Calu3 (cell line): ENCODE data around the gene PLA2G6. TPM values are rescaled to one million over a fixed set of nuclear protein-coding genes. Genes with fewer than 3 reads are reported as not detected.

Experiments used
- BruUV-seq: library from RNA; stranded (reverse); fragments of 400-500 nt; replicated peaks from 2 replicates; lab custom pipeline; 2021; lab: Mats Ljungman, UMichigan
- CTCF ChIA-PET: fragments of 300-600 bp; sonication (Branson Sonifier 250); formaldehyde crosslinking; loops from one replicate; lab custom pipeline; 2022; ENCODE audit warnings: antibody characterized with exemption; lab: Charles Lee
- DNase-seq: peaks from one replicate; pipeline ENCODE4 v3.0.0; 2022
- H3K27ac Mint-ChIP-seq: one replicate; pipeline ENCODE4 v1.8.0; 2022; ENCODE audit warnings: mixed read lengths; ENCODE audit not compliant: unreplicated experiment
- H3K27me3 Mint-ChIP-seq: one replicate; pipeline ENCODE4 v1.8.0; 2022; ENCODE audit warnings: mixed read lengths; ENCODE audit not compliant: unreplicated experiment
- H3K36me3 Mint-ChIP-seq: one replicate; pipeline ENCODE4 v1.8.0; 2022; ENCODE audit warnings: mild to moderate bottlenecking, moderate library complexity, mixed read lengths; ENCODE audit not compliant: insufficient read depth, unreplicated experiment
- H3K4me1 Mint-ChIP-seq: one replicate; pipeline ENCODE4 v1.8.0; 2022; ENCODE audit warnings: mild to moderate bottlenecking, low read depth, mixed read lengths; ENCODE audit not compliant: unreplicated experiment
- H3K4me3 Mint-ChIP-seq: one replicate; pipeline ENCODE4 v1.8.0; 2022; ENCODE audit warnings: mild to moderate bottlenecking, low read depth, moderate library complexity, mixed read lengths; ENCODE audit not compliant: unreplicated experiment
- H3K9me3 Mint-ChIP-seq: one replicate; pipeline ENCODE4 v1.8.0; 2022; ENCODE audit warnings: low read depth, mixed read lengths; ENCODE audit not compliant: unreplicated experiment
- intact Hi-C: fragments of 100-400 bp; cut with micrococcal nuclease; formaldehyde crosslinking; loops from one replicate; pipeline ENCODE4 v1.10.0; 2022; ENCODE audit not compliant: unreplicated experiment
- total RNA-seq: library from RNA; stranded (reverse); gene quantifications from 2 replicates; pipeline ENCODE4 v1.2.3, GENCODE V29; 2022
- TF ChIP-seq, protein P1 (sequence below): fragments of 200-600 bp; IDR thresholded peaks from one replicate; pipeline ENCODE4 v1.8.0; 2022; ENCODE audit warnings: antibody characterized with exemption; ENCODE audit not compliant: unreplicated experiment

PLA2G6 gene
- total RNA-seq, 1 experiment from 2014 or later: 43.5 TPM

- no peaks in the 10 kb centered on the region for H3K27me3 Mint-ChIP-seq
- DNase-seq: no peak
- no TSS peak for BruUV-seq
- CTCF ChIA-PET: interaction anchor here (0.6 kb wide), 1 partner anchor 12 kb away, joined by 6 read pairs; no protein-coding TSS in a partner anchor
- TF ChIP-seq, protein P1, sequence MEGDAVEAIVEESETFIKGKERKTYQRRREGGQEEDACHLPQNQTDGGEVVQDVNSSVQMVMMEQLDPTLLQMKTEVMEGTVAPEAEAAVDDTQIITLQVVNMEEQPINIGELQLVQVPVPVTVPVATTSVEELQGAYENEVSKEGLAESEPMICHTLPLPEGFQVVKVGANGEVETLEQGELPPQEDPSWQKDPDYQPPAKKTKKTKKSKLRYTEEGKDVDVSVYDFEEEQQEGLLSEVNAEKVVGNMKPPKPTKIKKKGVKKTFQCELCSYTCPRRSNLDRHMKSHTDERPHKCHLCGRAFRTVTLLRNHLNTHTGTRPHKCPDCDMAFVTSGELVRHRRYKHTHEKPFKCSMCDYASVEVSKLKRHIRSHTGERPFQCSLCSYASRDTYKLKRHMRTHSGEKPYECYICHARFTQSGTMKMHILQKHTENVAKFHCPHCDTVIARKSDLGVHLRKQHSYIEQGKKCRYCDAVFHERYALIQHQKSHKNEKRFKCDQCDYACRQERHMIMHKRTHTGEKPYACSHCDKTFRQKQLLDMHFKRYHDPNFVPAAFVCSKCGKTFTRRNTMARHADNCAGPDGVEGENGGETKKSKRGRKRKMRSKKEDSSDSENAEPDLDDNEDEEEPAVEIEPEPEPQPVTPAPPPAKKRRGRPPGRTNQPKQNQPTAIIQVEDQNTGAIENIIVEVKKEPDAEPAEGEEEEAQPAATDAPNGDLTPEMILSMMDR: no peak
- H3K4me3 Mint-ChIP-seq: peak overlapping the region; percentile 17
- H3K4me1 Mint-ChIP-seq: peaks cover 67% of the 10 kb centered on the region
- peak overlapping the region; percentile 95 for H3K27ac Mint-ChIP-seq
- peaks cover 30% of the 10 kb centered on the region for H3K36me3 Mint-ChIP-seq
- H3K9me3 Mint-ChIP-seq: no peaks in the 10 kb centered on the region
- intact Hi-C loops: no loop called here
Observed at GRCh38 chr22:38173641-38173906, 8.1 kb downstream of the PLA2G6 start.

GRCh38 chr22:38172832-38173640 lies 8.6 kb downstream of the PLA2G6 start:
- Mint-ChIP-seq H3K4me3 (peak overlapping the region; percentile 17), H3K9me3 (no peaks in the 10 kb centered on the region), H3K27me3 (no peaks in the 10 kb centered on the region), H3K36me3 (peaks cover 28% of the 10 kb centered on the region), H3K4me1 (peaks cover 67% of the 10 kb centered on the region), H3K27ac (peak overlapping the region; percentile 95)
- DNase-seq: peak; percentile 89
- BruUV-seq: no TSS peak
- intact Hi-C loops: no loop called here
- TF ChIP-seq, protein P1: no peak
- CTCF ChIA-PET: interaction anchor here (0.6 kb wide), 1 partner anchor 11 kb away, joined by 6 read pairs; no protein-coding TSS in a partner anchor

DNA sequence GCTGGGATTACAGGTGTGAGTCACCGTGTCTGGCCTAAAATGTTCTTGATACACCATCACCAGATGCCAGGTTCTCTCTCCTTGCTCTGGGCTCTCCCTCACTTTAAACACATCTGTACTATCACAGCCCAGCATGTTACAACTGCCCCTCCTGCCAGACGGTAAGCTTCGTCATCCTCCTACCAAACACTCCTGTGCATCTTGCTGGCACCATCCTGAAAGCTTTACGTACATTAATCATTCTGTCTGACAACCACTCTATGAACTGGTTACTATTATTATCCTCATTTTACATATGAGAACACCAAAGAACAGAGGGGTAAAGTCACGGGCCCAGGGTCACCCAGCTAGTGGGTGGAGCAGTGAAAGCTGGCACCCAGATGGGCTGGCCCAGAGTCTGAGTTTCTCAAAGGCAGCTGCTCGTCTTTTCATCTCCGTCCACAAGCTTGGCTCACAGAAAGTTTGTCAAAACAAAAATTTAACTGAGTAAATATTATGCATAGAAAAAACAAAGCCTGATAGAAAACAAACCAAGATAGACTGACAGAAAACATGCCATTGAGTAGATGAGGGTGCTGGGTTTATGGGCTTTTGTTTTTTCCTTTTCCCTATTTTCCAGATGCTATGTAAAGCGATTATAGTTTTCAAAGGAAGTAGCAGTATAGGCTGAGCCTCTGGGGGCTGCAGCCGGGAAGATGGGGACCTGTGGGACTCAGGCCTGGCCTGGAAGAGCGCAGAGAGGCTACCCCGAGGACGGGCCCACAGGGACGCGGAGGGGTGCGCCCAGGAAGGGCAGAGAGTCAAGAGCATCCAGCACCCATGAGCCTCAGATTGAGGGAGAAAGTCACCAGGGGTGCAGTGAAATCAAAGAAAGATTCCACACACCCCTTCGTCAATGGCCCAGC lies 9.5 kb downstream of the PLA2G6 start:
- H3K4me3 Mint-ChIP-seq: peak overlapping the region; percentile 17
- TF ChIP-seq, protein P1: no peak
- BruUV-seq: no TSS peak
- CTCF ChIA-PET: no interaction called here
- intact Hi-C loops: no loop called here
- H3K27me3 Mint-ChIP-seq: no peaks in the 10 kb centered on the region
- H3K9me3 Mint-ChIP-seq: no peaks in the 10 kb centered on the region
- DNase-seq: no peak
- H3K36me3 Mint-ChIP-seq: peaks cover 29% of the 10 kb centered on the region
- peak overlapping the region; percentile 95 for H3K27ac Mint-ChIP-seq
- H3K4me1 Mint-ChIP-seq: peaks cover 65% of the 10 kb centered on the region

DNA sequence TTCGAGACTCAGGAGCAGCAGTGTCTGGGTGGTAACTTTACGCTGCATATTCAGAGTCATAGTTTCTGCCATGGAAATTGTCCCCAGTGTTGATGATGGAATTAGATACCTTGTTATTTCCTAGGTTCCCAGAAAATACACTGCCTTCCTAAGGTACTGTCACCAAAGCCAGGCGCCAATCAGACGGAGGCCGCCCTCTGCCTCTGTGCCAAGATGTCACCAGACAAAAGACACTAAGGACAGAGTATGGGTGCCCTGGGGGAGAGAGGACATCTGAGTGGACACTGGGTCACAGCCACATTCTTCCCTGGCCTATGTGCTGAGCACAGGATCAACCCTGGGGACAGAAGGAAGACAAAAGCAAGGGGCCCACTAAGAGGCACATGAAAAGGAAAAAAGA lies 11.2 kb downstream of the PLA2G6 start:
- H3K9me3 Mint-ChIP-seq: no peaks in the 10 kb centered on the region
- H3K27ac Mint-ChIP-seq: no peak overlapping the region
- no peaks in the 10 kb centered on the region for H3K27me3 Mint-ChIP-seq
- H3K36me3 Mint-ChIP-seq: peaks cover 30% of the 10 kb centered on the region
- DNase-seq: no peak
- no TSS peak for BruUV-seq
- TF ChIP-seq, protein P1: no peak
- peaks cover 65% of the 10 kb centered on the region for H3K4me1 Mint-ChIP-seq
- no peak overlapping the region for H3K4me3 Mint-ChIP-seq
- CTCF ChIA-PET: interaction anchor here (0.7 kb wide), 1 partner anchor 11 kb away, joined by 3 read pairs; no protein-coding TSS in a partner anchor
- intact Hi-C loops: no loop called here
